Measurements from ENCODE around the gene TRIM73.
"Not testable (repeated sequence)": the region's sequence is repeated elsewhere in the genome, so short reads cannot be mapped to it uniquely, and the experiment has no call there.

The TRIM73 gene

DNA sequence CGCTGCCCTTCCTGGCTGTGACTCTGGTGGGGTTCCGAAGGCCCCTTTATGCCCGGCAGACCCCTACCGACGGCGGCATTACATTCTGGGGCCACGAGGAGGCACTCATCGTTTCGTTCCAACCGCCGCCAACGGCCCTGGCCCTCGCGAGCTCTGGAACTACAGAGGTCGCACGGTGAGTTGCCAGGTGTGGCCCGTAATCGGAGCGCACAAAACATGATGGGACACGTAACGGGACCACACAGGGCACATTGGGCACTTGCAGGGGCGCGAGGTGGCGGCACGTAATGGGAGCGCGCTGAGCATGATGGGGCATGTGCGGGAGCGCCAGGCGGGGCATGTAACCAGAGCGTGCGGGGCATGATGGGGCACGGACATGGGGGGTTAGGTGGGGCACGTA is at the start of gene TRIM73:
TRIM73 (plus strand) TSS at position 301 of the 400 bp plus-strand sequence. CDS start 3,305 bp downstream, outside the sequence.
- DNase-seq (ENCODE audit: low read depth in 3 of 3, low spot score in 1 of 3): not testable (repeated sequence)

GRCh38 chr7:75358671-75359541 is 36.5 kb upstream of the TRIM73 start:
- peak in 1 of 3 donors; percentile 8 for DNase-seq (ENCODE audit: low read depth in 3 of 3, low spot score in 1 of 3)

DNA sequence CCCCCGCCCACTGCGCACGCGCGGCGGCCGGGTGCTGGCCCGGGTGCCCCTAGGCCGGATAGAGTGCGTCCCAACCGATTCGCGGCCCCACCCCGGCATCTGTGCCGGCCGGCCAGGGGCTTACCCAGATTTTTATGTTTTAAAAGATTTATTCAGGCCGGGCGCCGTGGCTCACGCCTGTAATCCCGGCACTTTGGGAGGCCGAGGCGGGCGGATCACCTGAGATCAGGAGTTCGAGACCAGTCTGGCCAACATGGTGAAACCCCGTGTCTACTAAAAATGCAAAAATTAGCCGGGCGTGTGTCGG is 35.9 kb upstream of the TRIM73 start:
- not testable (repeated sequence) for DNase-seq (ENCODE audit: low read depth in 3 of 3, low spot score in 1 of 3)

GRCh38 chr7:75364079-75364478 is 31.4 kb upstream of the TRIM73 start:
- not testable (repeated sequence) for DNase-seq (ENCODE audit: low read depth in 3 of 3, low spot score in 1 of 3)

DNA sequence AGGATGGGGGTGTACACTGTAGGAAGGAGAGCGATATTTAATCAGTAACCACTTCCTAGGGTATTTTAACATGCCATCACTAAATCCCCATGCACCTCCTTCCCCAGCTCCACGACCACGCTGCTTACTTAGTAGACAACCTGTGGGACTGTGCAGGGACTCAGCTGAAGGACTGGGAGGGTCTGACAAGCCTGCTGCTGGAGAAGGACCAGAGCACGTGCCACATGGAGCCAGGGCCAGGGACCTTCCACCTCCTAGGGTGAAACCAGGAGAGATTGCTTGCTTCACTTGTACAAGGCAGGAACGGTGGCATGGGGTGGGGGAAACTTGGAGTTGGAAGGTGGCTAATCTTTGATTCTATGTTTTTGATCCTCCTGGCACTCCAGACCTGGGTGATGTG is 28.8 kb upstream of the TRIM73 start:
- not testable (repeated sequence) for DNase-seq (ENCODE audit: low read depth in 3 of 3, low spot score in 1 of 3)

DNA sequence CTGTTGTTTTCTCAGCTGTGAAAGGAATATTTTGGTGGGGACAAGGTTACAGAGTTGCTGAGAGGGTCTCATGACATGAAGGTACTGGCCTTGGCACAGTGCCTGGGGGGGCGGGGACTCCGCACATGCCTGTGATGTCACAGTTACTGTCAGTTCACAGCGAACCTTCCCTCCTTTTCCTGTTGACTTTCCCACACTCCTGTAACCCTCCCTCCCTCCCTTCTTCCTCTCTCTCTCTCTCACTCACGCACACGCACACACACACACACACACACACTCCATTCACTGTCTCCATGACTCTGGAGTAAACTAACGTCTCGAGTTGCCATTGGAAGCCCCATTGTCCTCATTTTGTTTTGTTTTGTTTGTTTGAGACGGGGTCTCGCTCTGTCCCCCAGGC is 28.1 kb upstream of the TRIM73 start:
- not testable (repeated sequence) for DNase-seq (ENCODE audit: low read depth in 3 of 3, low spot score in 1 of 3)

DNA sequence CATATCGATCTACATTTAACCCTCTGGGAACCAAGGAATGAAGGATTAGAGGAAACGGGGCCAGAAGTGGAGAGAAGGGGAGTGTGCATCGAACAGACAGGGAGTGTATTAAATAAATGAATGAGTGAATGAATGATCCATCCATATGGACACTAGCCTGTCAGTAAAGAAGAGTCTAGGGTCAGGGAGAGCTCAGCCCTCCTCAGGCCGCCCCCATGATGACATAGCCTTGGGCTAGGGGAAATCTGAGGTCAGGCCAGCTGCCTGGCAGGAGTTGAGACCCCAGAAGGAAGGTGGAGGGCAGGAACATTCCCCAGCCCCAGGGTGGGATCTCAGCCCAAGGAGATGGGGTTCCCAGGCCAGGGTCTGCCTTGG is 21.3 kb upstream of the TRIM73 start:
- DNase-seq (ENCODE audit: low read depth in 3 of 3, low spot score in 1 of 3): not testable (repeated sequence)

- not testable (repeated sequence) for DNase-seq (ENCODE audit: low read depth in 3 of 3, low spot score in 1 of 3)
Observed at GRCh38 chr7:75374519-75375317, 20.7 kb upstream of the TRIM73 start.

DNA sequence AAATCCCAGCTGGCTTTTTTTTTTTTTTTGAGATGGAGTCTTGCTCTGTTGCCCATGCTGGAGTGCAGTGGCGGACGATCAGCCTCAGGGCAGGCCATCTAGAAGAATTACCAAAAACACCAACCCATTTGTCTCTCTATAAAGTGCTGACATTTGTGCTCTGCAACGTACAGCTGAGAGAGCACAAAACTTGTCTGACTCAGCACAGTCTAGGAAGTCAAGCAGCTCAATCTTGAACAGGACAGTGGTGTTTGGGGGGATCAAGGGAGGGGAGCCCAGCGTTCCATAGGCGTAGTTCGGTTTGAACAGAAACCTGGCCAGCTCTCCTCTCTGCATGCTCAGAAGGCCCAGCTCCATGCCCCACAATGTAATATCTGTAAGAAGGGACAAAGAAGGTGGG is 2.2 kb upstream of the TRIM73 start:
- DNase-seq (ENCODE audit: low read depth in 3 of 3, low spot score in 1 of 3): not testable (repeated sequence)

DNA sequence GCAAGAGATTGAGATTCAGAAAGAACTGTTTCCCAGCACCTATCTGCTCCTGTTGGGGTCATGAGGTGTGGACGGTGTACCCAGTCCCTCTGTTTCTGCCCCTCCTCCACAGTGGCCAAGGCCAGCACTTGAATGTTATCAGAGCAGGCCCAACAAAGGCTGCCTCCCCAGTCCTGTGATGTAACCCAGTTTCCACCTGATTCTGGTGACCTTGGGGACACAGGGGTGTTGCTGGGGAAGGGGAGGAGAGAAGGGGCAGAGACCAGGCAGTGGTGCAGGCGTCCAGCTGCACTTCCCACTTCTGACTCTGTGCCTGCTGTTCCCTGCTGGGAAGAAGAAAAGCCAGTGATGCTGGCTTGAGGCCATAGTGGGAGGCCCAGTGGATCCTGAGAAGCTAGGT is 2.4 kb downstream of the TRIM73 start:
- DNase-seq (ENCODE audit: low read depth in 3 of 3, low spot score in 1 of 3): not testable (repeated sequence)

DNA sequence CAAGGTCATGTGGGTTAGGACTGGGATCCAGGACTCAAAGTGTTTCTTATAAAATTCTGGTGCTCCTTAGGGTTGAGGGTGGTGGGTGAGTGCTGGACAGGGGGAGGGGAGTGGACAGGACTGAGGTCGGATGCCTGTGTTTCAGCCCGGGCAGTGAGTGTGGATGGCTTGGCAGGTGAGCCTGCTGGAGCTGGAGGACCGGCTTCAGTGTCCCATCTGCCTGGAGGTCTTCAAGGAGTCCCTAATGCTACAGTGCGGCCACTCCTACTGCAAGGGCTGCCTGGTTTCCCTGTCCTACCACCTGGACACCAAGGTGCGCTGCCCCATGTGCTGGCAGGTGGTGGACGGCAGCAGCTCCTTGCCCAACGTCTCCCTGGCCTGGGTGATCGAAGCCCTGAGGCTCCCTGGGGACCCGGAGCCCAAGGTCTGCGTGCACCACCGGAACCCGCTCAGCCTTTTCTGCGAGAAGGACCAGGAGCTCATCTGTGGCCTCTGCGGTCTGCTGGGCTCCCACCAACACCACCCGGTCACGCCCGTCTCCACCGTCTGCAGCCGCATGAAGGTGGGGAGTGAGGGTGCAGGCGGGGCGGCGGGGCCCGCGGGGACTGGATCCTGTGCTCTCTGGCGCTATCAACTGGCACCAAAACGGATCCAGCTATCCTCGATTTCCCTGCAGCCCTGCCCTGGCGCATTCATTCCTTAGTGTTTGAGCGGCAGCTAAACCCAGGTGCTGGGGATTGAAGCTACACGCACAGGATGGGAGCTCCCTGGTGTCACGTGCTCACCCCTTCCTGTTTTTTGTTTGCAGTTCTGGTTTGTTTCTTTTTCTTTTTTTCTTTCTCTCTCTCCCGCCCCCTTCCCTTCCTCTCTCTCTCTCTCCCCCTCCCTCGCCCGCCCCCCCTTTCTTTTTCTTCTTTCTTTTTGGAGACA is 3.6 kb downstream of the TRIM73 start:
- not testable (repeated sequence) for DNase-seq (ENCODE audit: low read depth in 3 of 3, low spot score in 1 of 3)

- not testable (repeated sequence) for DNase-seq (ENCODE audit: low read depth in 3 of 3, low spot score in 1 of 3)
Observed at GRCh38 chr7:75400575-75400974, 5.1 kb downstream of the TRIM73 start.

GRCh38 chr7:75403455-75404443 is 8.3 kb downstream of the TRIM73 start:
- not testable (repeated sequence) for DNase-seq (ENCODE audit: low read depth in 3 of 3, low spot score in 1 of 3)

DNA sequence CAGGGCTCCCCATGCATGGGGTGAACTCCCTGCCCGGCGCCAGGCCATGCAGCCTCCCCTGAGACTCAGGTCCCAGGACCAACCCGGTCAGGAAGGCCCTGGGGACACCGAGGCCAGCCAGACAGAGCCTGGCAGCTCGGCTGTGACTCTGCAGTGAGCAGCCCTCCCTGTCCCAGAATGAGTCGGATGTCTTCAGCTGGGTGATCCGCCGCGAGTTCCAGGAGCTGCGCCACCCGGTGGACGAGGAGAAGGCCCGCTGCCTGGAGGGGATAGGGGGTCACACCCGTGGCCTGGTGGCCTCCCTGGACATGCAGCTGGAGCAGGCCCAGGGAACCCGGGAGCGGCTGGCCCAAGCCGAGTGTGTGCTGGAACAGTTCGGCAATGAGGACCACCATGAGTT is 9.2 kb downstream of the TRIM73 start:
- not testable (repeated sequence) for DNase-seq (ENCODE audit: low read depth in 3 of 3, low spot score in 1 of 3)

GRCh38 chr7:75409880-75410822 is 14.7 kb downstream of the TRIM73 start:
- not testable (repeated sequence) for DNase-seq (ENCODE audit: low read depth in 3 of 3, low spot score in 1 of 3)

DNA sequence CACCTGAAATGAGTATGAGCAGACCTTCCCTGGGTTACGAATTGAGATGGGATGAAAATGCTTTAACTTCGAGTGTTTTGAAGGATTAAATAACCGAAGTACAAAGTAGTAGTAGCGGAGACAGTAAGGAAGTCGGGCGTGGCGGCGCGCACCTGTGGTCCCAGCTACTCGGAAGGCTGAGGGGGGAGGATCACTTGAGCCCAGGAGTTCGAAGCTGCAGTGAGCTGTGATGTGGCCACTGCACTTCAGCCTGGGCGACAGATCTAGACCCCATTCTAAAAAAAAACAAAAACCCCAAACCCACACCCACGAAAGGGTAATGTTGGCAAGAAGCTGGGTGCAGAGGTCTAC is 15.4 kb downstream of the TRIM73 start:
- DNase-seq (ENCODE audit: low read depth in 3 of 3, low spot score in 1 of 3): not testable (repeated sequence)

GRCh38 chr7:75414204-75414603 is 18.8 kb downstream of the TRIM73 start:
- not testable (repeated sequence) for DNase-seq (ENCODE audit: low read depth in 3 of 3, low spot score in 1 of 3)

DNA sequence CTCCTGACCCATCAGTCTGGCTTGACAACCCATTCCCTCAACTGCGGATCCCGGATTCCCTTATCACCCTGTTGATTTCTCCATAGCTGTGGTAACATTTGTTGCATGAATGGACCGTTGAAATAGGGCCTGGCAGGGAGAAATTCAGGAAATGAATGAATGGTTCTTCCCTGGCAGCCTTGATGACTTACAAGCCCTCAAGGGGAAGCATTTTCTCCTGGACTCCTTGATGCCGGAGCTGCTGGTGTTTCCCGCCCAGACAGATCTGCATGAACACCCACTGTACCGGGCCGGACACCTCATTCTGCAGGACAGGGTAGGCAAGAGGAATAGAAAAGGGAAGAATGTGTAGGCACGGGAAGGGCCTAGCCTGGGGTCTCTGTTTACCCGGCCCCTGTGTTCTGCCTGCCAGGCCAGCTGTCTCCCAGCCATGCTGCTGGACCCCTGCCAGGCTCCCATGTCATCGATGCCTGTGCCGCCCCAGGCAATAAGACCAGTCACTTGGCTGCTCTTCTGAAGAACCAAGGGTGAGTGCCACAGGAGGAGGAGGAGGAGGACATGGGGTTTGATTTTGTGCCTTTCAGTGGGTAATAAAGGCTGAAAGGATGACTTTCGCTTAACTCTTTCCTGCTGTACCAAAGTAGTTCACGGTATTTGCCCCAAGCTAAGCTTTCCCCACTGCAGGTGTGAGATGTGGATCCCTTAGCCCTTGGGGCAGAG is 19.4 kb downstream of the TRIM73 start:
- DNase-seq (ENCODE audit: low read depth in 3 of 3, low spot score in 1 of 3): not testable (repeated sequence)
